ENCODE measurements around the gene C10orf105. TPM values are rescaled to one million over a fixed set of nuclear protein-coding genes. Genes with fewer than 3 reads are reported as not detected.

C10orf105 gene
- total and polyA plus RNA-seq, 9 donors = 0.08 to 0.48 (median 0.19) TPM

GRCh38 chr10:71678057-71678805 lies 41.3 kb downstream of the C10orf105 start:
- H3K4me1 ChIP-seq (ENCODE audit: control insufficient read depth, insufficient read depth, low read length) = no peaks in the 10 kb centered on the region
- H3K9me3 ChIP-seq (replicated peaks; ENCODE audit: control insufficient read depth, low read depth, low read length) = no peaks in the 10 kb centered on the region
- DNase-seq = no peak
- no peak overlapping the region for H3K27ac ChIP-seq (ENCODE audit: low read length)
- H3K27me3 ChIP-seq (ENCODE audit: control insufficient read depth, insufficient read depth, low read length) = peaks cover 2% of the 10 kb centered on the region
- no peaks in the 10 kb centered on the region for H3K36me3 ChIP-seq (ENCODE audit: control insufficient read depth, insufficient read depth, low read length)
- H3K4me3 ChIP-seq (ENCODE audit: low read length) = no peak overlapping the region
- 84% methylated on average over 5 of the region's 10 CpGs for WGBS (ENCODE audit: insufficient coverage)

- no peaks in the 10 kb centered on the region for H3K4me1 ChIP-seq (ENCODE audit: control insufficient read depth, insufficient read depth, low read length)
- DNase-seq = no peak
- H3K27ac ChIP-seq (ENCODE audit: low read length) = no peak overlapping the region
- WGBS (ENCODE audit: insufficient coverage) = 88% methylated on average over 16 of the region's 17 CpGs
- H3K4me3 ChIP-seq (ENCODE audit: low read length) = no peak overlapping the region
- H3K36me3 ChIP-seq (ENCODE audit: control insufficient read depth, insufficient read depth, low read length) = no peaks in the 10 kb centered on the region
- peaks cover 2% of the 10 kb centered on the region for H3K27me3 ChIP-seq (ENCODE audit: control insufficient read depth, insufficient read depth, low read length)
- H3K9me3 ChIP-seq (replicated peaks; ENCODE audit: control insufficient read depth, low read depth, low read length) = no peaks in the 10 kb centered on the region
Measured at GRCh38 chr10:71677261-71677660, 42.3 kb downstream of the C10orf105 start.

- no peaks in the 10 kb centered on the region for H3K36me3 ChIP-seq (ENCODE audit: control insufficient read depth, insufficient read depth, low read length)
- H3K27me3 ChIP-seq (ENCODE audit: control insufficient read depth, insufficient read depth, low read length) = peaks cover 4% of the 10 kb centered on the region
- no peaks in the 10 kb centered on the region for H3K9me3 ChIP-seq (replicated peaks; ENCODE audit: control insufficient read depth, low read depth, low read length)
- 89% methylated on average over 5 of the region's 6 CpGs for WGBS (ENCODE audit: insufficient coverage)
- no peak overlapping the region for H3K4me3 ChIP-seq (ENCODE audit: low read length)
- DNase-seq = no peak
- H3K4me1 ChIP-seq (ENCODE audit: control insufficient read depth, insufficient read depth, low read length) = no peaks in the 10 kb centered on the region
- H3K27ac ChIP-seq (ENCODE audit: low read length) = no peak overlapping the region
Measured at GRCh38 chr10:71675295-71675970, 44.1 kb downstream of the C10orf105 start.

GRCh38 chr10:71671994-71672946 lies 47.3 kb downstream of the C10orf105 start:
- no peaks in the 10 kb centered on the region for H3K36me3 ChIP-seq (ENCODE audit: control insufficient read depth, insufficient read depth, low read length)
- no peak overlapping the region for H3K27ac ChIP-seq (ENCODE audit: low read length)
- H3K27me3 ChIP-seq (ENCODE audit: control insufficient read depth, insufficient read depth, low read length) = peaks cover 4% of the 10 kb centered on the region
- H3K9me3 ChIP-seq (replicated peaks; ENCODE audit: control insufficient read depth, low read depth, low read length) = no peaks in the 10 kb centered on the region
- H3K4me3 ChIP-seq (ENCODE audit: low read length) = no peak overlapping the region
- H3K4me1 ChIP-seq (ENCODE audit: control insufficient read depth, insufficient read depth, low read length) = no peaks in the 10 kb centered on the region
- WGBS (ENCODE audit: insufficient coverage) = 80% methylated on average over 13 of the region's 16 CpGs
- no peak for DNase-seq

- Histone ChIP-seq H3K4me1 (ENCODE audit: control insufficient read depth, insufficient read depth, low read length) (no peaks in the 10 kb centered on the region), H3K9me3 (replicated peaks; ENCODE audit: control insufficient read depth, low read depth, low read length) (no peaks in the 10 kb centered on the region), H3K27ac (ENCODE audit: low read length) (no peak overlapping the region), H3K36me3 (ENCODE audit: control insufficient read depth, insufficient read depth, low read length) (no peaks in the 10 kb centered on the region), H3K27me3 (ENCODE audit: control insufficient read depth, insufficient read depth, low read length) (peaks cover 10% of the 10 kb centered on the region), H3K4me3 (ENCODE audit: low read length) (no peak overlapping the region)
- DNase-seq = no peak
- WGBS (ENCODE audit: insufficient coverage) = 41% methylated on average over 5 of the region's 5 CpGs
Measured at GRCh38 chr10:71667387-71667752, 52.2 kb downstream of the C10orf105 start.

GRCh38 chr10:71666639-71667386 lies 52.8 kb downstream of the C10orf105 start:
- H3K9me3 ChIP-seq (replicated peaks; ENCODE audit: control insufficient read depth, low read depth, low read length) = no peaks in the 10 kb centered on the region
- 47% methylated on average over 13 of the region's 18 CpGs for WGBS (ENCODE audit: insufficient coverage)
- no peak overlapping the region for H3K4me3 ChIP-seq (ENCODE audit: low read length)
- H3K27me3 ChIP-seq (ENCODE audit: control insufficient read depth, insufficient read depth, low read length) = peaks cover 10% of the 10 kb centered on the region
- H3K27ac ChIP-seq (ENCODE audit: low read length) = no peak overlapping the region
- H3K36me3 ChIP-seq (ENCODE audit: control insufficient read depth, insufficient read depth, low read length) = no peaks in the 10 kb centered on the region
- no peaks in the 10 kb centered on the region for H3K4me1 ChIP-seq (ENCODE audit: control insufficient read depth, insufficient read depth, low read length)
- no peak for DNase-seq

GRCh38 chr10:71665456-71665855 lies 54.1 kb downstream of the C10orf105 start:
- DNase-seq = no peak
- H3K4me3 ChIP-seq (ENCODE audit: low read length) = no peak overlapping the region
- no peaks in the 10 kb centered on the region for H3K9me3 ChIP-seq (replicated peaks; ENCODE audit: control insufficient read depth, low read depth, low read length)
- peaks cover 11% of the 10 kb centered on the region for H3K27me3 ChIP-seq (ENCODE audit: control insufficient read depth, insufficient read depth, low read length)
- no peaks in the 10 kb centered on the region for H3K36me3 ChIP-seq (ENCODE audit: control insufficient read depth, insufficient read depth, low read length)
- no peak overlapping the region for H3K27ac ChIP-seq (ENCODE audit: low read length)
- H3K4me1 ChIP-seq (ENCODE audit: control insufficient read depth, insufficient read depth, low read length) = no peaks in the 10 kb centered on the region
- WGBS (ENCODE audit: insufficient coverage) = 48% methylated on average over 6 of the region's 9 CpGs

- Histone ChIP-seq H3K9me3 (replicated peaks; ENCODE audit: control insufficient read depth, low read depth, low read length) (no peaks in the 10 kb centered on the region), H3K4me3 (ENCODE audit: low read length) (no peak overlapping the region), H3K27me3 (ENCODE audit: control insufficient read depth, insufficient read depth, low read length) (peaks cover 11% of the 10 kb centered on the region), H3K27ac (ENCODE audit: low read length) (no peak overlapping the region), H3K4me1 (ENCODE audit: control insufficient read depth, insufficient read depth, low read length) (no peaks in the 10 kb centered on the region), H3K36me3 (ENCODE audit: control insufficient read depth, insufficient read depth, low read length) (no peaks in the 10 kb centered on the region)
- no peak for DNase-seq
- WGBS (ENCODE audit: insufficient coverage) = no CpG with 5 or more reads among the region's 2 CpGs
Measured at GRCh38 chr10:71664585-71664984, 55.0 kb downstream of the C10orf105 start.

- Histone ChIP-seq H3K4me1 (ENCODE audit: control insufficient read depth, insufficient read depth, low read length) (no peaks in the 10 kb centered on the region), H3K9me3 (replicated peaks; ENCODE audit: control insufficient read depth, low read depth, low read length) (no peaks in the 10 kb centered on the region), H3K27me3 (ENCODE audit: control insufficient read depth, insufficient read depth, low read length) (peaks cover 11% of the 10 kb centered on the region), H3K4me3 (ENCODE audit: low read length) (no peak overlapping the region), H3K36me3 (ENCODE audit: control insufficient read depth, insufficient read depth, low read length) (no peaks in the 10 kb centered on the region), H3K27ac (ENCODE audit: low read length) (no peak overlapping the region)
- DNase-seq = no peak
- WGBS (ENCODE audit: insufficient coverage) = 75% methylated on average over 5 of the region's 7 CpGs
Measured at GRCh38 chr10:71663311-71663710, 56.3 kb downstream of the C10orf105 start.
